HUDEP-2 (cell line): Measurements from ENCODE around the gene LACTBL1.
"Not testable (repeated sequence)": the region's sequence is repeated elsewhere in the genome, so short reads cannot be mapped to it uniquely, and the experiment has no call there.

Source experiments
- DNase-seq, 76 experiments: peaks; one replicate each; lab custom pipeline; 2025; ENCODE audit not compliant: unreplicated experiment in 76 of 76; lab: John Stamatoyannopoulos, UW

Gene LACTBL1, protein sequence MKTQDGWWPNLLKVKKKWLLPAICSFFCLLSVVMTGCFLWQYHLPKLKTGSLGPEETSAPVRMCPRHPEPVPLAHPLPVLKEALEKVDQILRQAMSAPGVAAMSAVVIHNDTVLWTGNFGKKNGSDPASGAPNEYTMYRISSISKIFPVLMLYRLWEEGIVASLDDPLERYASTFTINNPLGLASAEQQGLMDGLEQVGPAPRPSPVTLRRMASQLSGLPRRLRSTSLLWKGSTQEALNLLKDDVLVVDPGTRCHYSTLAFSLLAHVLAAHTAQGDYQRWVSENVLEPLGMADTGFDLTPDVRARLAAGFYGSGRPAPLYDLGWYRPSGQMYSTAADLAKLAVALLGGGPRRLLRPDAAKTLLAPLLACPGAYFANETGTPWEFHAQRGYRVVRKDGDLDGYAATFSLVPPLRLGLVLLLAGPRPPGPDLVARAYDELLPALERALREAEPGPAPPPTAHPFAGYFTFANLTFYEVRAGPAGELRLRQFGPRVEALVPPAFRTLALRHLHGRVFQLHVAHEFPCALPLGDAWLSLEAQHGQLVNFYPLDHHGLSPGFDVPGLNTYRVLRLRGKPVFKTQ

GRCh38 chr1:22972760-22973159 is at the start of gene LACTBL1:
LACTBL1 (minus strand) TSS chr1:22972866; CDS start chr1:22972316, 550 bp downstream.
- no peak for DNase-seq

DNA sequence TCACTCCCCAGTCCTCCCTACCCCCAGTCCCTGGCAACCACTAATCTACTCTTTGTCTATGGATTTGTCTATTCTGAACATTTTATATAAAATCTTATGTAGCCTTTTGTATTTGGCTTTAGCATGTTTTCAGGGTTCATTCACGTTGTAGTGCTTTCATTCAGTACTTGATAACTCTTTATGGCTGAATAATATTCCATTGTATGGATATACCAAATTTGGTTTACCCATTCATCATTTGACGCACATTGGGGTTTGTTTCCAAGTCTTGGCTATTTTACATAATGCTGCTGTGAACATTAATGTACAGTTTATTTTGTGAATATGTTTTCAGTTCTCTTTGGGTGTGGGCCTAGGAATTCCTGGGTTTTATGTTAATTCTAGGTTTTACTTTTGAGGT is 49.2 kb upstream of the LACTBL1 start:
- no peak for DNase-seq

- peak in 3 of 76 experiments; percentile 2 to 18 (median 15) for DNase-seq
Observed at GRCh38 chr1:23020706-23021405, 48.2 kb upstream of the LACTBL1 start.

- peak in 30 of 76 experiments; percentile 5 to 56 (median 20) for DNase-seq
Observed at GRCh38 chr1:23019863-23020625, 47.4 kb upstream of the LACTBL1 start.

GRCh38 chr1:23019094-23019862 is 46.6 kb upstream of the LACTBL1 start, which contains the start of gene KDM1A:
KDM1A (plus strand) TSS chr1:23019468; CDS start chr1:23019597, 129 bp downstream.
- peak in 75 of 76 experiments; percentile 67 to 98 (median 95) for DNase-seq

GRCh38 chr1:23018661-23019093 is 46.0 kb upstream of the LACTBL1 start:
- DNase-seq = peak in 1 of 76 experiments; percentile 35

DNA sequence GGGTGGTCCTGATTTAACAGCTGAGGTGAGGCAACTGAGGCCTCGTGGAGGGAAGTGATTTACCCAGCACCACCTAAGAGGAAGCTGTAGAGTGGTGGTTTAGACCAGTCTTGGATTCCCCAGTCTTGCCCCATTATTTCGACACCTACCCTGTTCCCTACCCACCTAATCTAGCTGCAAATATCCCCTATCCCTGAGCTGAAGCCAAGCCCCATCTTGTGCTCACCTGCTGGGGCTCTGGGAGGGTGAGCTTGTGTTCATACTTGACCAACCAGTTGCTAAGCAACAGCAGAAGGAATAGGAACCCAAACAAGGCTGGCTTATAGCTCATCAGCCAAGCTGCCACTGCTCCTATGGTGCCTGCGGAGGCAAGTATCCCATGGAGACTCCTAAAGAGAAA is 41.0 kb upstream of the LACTBL1 start:
- no peak for DNase-seq

GRCh38 chr1:23010025-23010424 is 37.4 kb upstream of the LACTBL1 start:
- DNase-seq = not testable (repeated sequence)

- no peak for DNase-seq
Observed at GRCh38 chr1:23008901-23009300, 36.2 kb upstream of the LACTBL1 start.

- no peak for DNase-seq
Observed at GRCh38 chr1:23007106-23007505, 34.4 kb upstream of the LACTBL1 start.

GRCh38 chr1:23004769-23005168 is 32.1 kb upstream of the LACTBL1 start:
- DNase-seq = not testable (repeated sequence)

GRCh38 chr1:23004112-23004511 is 31.4 kb upstream of the LACTBL1 start:
- no peak for DNase-seq

DNA sequence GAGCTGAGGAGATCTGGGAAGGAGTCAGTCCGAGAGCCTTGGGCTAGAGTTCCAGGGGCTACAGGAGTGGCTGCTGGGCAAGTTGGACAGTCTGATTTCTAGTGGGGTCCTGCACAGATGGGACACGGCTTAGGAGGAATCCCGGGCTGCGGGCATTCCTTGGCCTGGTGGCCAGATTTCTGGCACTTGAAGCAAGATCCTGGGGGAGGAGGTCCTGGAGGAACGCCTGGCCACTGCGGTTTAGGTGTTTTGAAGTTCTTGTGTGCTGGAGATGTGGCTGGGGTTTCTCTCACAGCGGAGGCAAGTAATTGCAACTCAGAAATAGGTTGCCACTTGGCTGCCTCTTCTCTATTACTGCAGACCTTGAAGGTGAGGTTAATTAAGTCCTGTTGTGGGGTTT is 29.6 kb upstream of the LACTBL1 start:
- not testable (repeated sequence) for DNase-seq

DNA sequence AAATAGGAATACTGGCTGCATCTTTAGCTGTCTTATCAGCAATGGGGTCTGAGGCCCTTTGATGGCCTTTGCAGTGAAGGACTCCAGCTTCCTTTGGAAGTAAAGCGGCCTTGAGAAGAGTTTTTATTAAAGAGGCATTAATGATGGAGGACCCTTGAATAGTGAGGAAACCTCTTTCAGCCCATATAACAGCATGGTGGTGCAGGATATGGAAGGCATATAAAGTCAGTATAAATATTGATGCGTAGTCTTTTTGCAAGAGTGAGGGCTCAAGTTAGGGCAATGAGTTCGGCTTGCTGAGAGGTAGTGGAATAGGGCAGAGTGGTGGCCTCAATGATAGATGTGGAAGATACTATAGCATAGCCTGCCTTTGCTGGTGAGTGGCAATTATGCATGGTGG is 27.5 kb upstream of the LACTBL1 start:
- not testable (repeated sequence) for DNase-seq

- peak in 30 of 76 experiments; percentile 5 to 64 (median 13) for DNase-seq
Observed at GRCh38 chr1:22997528-22997927, 24.9 kb upstream of the LACTBL1 start.

- DNase-seq = no peak
Observed at GRCh38 chr1:22995774-22996173, 23.1 kb upstream of the LACTBL1 start.

- not testable (repeated sequence) for DNase-seq
Observed at GRCh38 chr1:22993220-22993795, 20.6 kb upstream of the LACTBL1 start.

DNA sequence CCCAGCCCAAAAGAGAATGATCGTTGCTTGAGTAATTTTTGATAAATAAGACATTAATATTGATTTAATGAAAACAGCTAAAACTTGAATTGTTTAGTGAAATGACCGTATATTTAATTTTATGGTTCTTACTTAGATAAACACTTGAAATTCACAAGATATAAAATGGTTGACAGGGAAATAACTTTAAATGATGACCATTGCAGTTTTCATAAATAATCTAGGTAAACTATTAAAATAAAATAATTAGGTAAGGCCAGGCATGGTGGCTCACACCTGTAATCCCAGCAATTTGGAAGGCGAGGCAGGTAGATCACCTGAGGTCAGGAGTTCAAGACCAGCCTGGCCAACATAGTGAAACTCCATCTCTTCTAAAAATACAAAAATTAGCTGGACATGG is 19.7 kb upstream of the LACTBL1 start:
- DNase-seq = not testable (repeated sequence)

DNA sequence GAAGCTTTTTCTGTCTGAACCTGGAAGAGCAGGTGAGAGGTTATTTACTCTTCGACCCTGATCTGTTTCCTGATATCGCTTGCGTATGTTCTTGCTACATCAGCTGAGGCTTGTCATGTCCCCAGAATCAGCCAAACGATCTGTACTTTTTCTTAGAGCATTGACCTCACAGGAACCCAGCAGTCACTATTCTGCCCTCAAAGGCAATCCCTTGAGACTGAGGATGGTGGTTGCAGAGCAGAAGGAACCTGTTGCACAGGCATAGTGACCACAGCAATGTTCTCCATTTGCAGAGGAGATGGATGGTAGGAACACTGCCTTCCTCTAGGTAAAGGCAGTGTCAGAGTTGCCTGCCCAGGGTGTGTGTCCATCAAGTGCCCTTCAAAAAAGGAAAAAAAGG is 11.3 kb upstream of the LACTBL1 start:
- DNase-seq = no peak

- DNase-seq = not testable (repeated sequence)
Observed at GRCh38 chr1:22980471-22980790, 7.8 kb upstream of the LACTBL1 start.
